Measurements from ENCODE around the gene EPHA3. TPM values are rescaled to one million over a fixed set of nuclear protein-coding genes. Genes with fewer than 3 reads are reported as not detected.

Gene EPHA3
- total and polyA plus RNA-seq, 9 of the 15 experiments (the other 6 are each of a cell fraction or from before 2014, with no cell fraction given) = not detected

- TF ChIP-seq TFE3 (CRISPR knock-in tag; IDR thresholded peaks at IDR 0.05) (no peak), ZBTB2 (IDR thresholded peaks at IDR 0.05) (no peak), TOE1 (IDR thresholded peaks at IDR 0.05; ENCODE audit: borderline replicate concordance) (no peak), TOE1 (CRISPR knock-in tag; IDR thresholded peaks at IDR 0.05; ENCODE audit: borderline replicate concordance, low read depth) (no peak), GABPB2 (CRISPR knock-in tag; conservative IDR thresholded peaks at IDR 0.05) (no peak), PHF20 (IDR thresholded peaks at IDR 0.05; ENCODE audit: partially characterized antibody) (no peak), CAMTA2 (CRISPR knock-in tag; conservative IDR thresholded peaks at IDR 0.05) (no peak), HEY1 (CRISPR knock-in tag; IDR thresholded peaks at IDR 0.05; ENCODE audit: borderline replicate concordance) (no peak), ETV1 (tag; conservative IDR thresholded peaks at IDR 0.05; ENCODE audit: low read depth) (no peak)
These were observed 153.3 kb downstream of the EPHA3 start (continued) for GRCh38 chr3:89260721-89261120.

- Histone ChIP-seq H3K36me3 (ENCODE audit: control insufficient read depth, insufficient read depth, low read length) (no peaks in the 10 kb centered on the region), H3K9me3 (replicated peaks; ENCODE audit: control insufficient read depth, insufficient read depth, low read depth, low read length) (no peaks in the 10 kb centered on the region), H4K20me1 (replicated peaks; ENCODE audit: control insufficient read depth, insufficient read depth, low read length) (no peaks in the 10 kb centered on the region), H3K4me1 (replicated peaks in 1 of 2; ENCODE audit: control insufficient read depth in 2 of 2, insufficient read depth in 2 of 2, low read length in 2 of 2) (no peaks in the 10 kb centered on the region), H3K4me3 (no peak overlapping the region), H3K4me2 (ENCODE audit: insufficient read depth, low read length) (no peak overlapping the region), H3K79me2 (ENCODE audit: control insufficient read depth, insufficient read depth, low read length) (no peaks in the 10 kb centered on the region), H2AFZ (ENCODE audit: low read depth, low read length) (no peak overlapping the region), H3K9me1 (ENCODE audit: control insufficient read depth, insufficient read depth, low read length) (no peaks in the 10 kb centered on the region), H3K27ac (ENCODE audit: extremely low read depth, low read depth, low read length) (no peak overlapping the region), H3K27me3 (ENCODE audit: control insufficient read depth in 2 of 2, insufficient read depth in 2 of 2, low read length in 2 of 2) (no peaks in the 10 kb centered on the region), H3K9ac (ENCODE audit: insufficient read depth in 1 of 2, low read depth in 2 of 2, low read length in 2 of 2) (no peak overlapping the region)
- DNase-seq (ENCODE audit: extremely low read depth in 1 of 4, low spot score in 3 of 4) (no peak), FAIRE-seq (no peak), ATAC-seq (no peak)
- intact Hi-C loops (cut with micrococcal nuclease) = no loop called here
- WGBS (ENCODE audit: insufficient coverage, low coverage, missing lambda C conversion rate) = 2% methylated on average over 4 of the region's 4 CpGs
- ChIA-PET POLR2A (no interaction called here), CTCF (ENCODE audit: low intra/inter-chr PET ratio) (no interaction called here)
- BruUV-seq (replicated peaks) = no TSS peak
- in situ Hi-C loops (cut with MboI) = no loop called here
These were observed 154.3 kb downstream of the EPHA3 start for GRCh38 chr3:89261673-89262072.

All from K562 (cell line).